GM18873 (cell line): ENCODE data around the gene NBAS.

ENCODE experiments used
- ATAC-seq: cut with Tn5 transposase; IDR thresholded peaks from one replicate; pipeline ENCODE4 v1.9.1; 2021; ENCODE audit warnings: mild to moderate bottlenecking, moderate library complexity, moderate number of reproducible peaks; ENCODE audit not compliant: unreplicated experiment, low FRiP score

Gene NBAS

DNA sequence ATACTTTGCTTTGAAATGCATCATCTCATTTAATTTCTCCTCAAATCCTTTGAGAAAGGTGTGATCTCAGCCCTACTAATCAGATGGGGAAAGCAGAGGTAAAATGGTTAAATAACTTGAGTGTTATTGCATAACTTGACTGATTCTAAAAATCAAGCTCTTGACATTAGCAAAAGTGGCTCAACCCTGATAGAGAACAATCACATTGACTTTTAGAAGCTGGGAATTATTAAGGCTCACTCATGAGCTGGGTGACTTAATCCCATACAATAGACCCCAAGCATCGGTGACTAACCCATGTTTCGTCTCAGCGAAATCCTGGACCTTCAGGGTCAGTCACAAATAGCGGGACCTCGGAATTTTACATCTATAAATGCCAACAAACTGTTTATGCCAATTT is 378.9 kb downstream of the NBAS start:
- no peak for ATAC-seq

DNA sequence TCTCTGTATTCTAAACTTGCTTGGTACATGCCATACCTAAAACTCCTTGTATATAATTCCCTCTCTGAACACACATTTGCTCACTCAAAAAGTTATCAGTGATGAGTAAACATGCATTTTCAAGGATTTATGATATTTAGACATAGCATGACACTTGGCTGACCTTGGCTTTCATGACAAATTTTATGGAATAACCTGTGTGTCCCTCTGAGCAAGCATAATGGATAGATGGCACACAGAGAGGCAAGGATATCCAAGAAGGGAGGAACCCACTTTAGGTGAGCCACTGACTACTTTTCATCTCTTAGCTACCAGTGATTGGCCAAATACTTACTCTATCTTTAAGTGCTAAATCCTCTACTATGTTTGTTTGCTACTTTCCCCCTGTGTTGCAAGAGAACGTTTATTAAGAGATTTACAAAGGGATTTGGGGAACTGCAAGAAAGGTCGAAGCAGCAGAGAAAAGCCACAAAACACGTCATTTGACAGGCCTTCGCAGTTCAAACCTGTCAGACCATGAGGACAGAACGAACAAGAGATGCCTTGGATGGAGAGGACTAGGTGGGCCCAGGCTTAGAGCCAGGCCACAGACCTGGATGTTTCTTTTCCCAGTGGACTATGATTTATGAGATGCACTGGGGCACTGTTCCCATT is 379.9 kb downstream of the NBAS start:
- ATAC-seq, result no peak

DNA sequence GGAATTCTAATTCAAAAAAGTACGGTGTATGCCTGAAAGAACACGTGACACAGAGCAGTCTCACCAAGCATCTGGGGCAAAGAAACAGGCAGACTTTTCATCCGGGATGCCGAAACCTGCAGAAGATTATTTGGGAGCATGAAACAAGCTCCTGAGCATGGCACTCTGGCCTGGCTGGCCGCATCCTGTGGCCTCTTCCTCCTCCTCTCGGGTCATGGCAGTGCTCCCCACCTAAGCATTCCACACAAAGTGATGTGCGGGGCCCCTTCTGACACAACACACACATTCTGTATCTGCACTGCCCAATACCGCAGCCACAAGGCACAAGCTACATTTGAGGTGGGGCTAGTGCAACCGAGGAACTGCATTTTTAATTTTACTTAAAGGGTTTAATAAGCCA is 380.8 kb downstream of the NBAS start:
- no peak for ATAC-seq

DNA sequence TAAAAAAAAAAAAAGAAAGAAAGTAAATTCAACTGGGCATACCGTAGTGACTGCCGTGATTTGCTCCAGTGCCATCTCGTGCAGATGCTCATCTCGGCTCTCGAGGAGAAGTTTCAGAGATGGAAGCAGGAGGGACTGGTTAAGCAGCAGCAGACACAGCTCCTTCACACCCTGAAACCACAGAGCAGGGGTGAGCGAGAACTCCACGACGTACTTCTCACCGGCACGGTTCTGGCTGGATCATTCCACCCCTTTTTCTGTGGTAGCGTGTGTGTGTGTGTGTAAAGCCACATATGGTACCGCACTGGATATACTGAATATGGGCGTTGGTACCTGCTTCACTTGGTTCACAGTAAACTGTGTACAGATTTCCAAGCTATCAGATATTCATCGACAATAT is 382.2 kb downstream of the NBAS start:
- no peak for ATAC-seq

DNA sequence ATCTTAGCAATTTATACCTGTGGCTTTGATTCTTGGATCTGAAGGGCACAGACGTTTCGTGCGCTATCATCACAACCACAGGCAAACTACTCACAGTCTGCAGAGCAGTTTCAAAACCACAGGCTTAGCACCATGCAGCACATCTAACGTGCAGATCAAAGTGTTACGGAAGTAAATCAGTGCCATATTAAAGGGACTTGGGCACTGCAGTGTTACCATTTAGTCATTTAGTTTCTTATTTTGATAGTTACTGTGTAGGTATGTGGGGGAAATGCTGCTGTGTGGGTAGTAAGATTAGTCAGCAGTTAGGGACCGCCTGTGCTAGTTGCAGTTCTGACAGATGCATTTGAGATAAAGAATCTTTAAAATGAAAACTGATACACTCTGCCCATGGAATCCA is 384.0 kb downstream of the NBAS start:
- ATAC-seq, result peak; percentile 99

DNA sequence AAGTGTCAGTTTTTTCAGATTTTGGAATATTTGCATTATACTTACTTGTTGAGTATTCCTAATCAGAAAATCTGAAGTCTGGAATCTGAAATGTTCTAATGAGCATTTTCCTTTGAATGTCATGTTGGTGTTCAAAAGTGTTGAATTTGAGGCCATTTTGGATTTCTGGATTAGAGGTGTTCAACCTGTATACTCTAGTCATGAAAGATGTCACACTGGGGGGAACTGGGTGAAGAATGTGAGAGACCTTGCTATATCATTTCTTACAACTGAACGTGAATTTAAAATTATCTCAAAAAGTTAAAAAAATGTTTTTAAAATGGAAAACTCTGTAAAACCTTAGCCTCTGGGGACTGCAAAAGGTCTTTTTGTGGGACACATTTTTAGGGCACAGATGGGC is 384.5 kb downstream of the NBAS start:
- no peak for ATAC-seq

DNA sequence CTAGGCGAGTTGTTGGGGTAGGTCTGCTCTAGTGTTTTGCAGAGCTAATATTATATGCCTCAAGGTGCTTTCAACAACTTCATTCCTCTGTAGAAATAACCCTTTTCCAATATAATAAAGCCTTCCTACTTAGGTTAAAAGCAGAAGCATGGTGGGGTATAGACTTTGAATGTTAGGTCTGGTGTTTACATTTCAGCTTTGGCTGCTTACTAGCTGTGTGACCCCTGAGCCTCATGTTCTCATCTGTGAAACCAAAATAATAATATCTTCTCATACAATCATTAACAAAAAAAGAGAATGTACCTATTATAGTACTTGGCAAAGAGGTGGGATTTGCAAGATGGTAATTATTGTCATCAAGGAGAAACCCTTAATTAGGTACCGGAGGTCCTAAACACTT is 386.6 kb downstream of the NBAS start:
- no peak for ATAC-seq

DNA sequence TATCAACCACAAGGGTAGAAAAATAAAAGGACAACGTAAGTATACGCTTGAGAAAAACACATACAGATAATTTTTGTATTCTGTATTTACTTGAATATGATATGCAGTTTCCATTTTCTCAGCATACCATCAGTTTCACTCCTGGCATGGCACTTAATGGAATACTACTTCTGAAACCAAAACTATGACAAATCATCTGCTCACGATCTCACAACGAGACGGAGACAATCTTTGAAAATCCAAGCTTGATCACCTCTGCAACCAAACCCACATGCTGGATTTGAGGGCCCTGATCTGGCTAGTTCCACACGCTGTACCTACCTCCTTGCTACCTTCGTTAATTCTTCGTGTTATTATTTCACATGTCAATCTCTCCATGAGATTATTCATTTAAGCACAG is 387.6 kb downstream of the NBAS start:
- ATAC-seq, result no peak

DNA sequence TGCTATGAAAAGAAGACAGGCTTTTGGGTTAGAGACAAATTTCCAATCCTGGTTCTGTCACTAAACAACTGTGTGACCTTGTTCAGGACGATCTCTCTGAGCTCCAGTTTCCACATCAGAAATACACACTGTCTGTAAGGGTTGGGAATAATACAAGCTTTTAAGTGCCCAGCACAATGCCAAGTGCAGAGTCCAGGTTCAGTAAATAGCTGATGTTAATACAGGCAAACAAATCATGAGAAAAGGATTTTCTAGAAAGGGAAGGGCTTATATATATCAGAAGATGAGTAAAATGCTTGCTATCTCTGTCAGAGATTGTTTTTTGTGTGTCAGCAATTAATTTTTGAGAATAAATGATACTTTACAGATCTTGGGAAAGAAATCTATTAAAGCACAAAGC is 388.3 kb downstream of the NBAS start:
- ATAC-seq, result no peak

DNA sequence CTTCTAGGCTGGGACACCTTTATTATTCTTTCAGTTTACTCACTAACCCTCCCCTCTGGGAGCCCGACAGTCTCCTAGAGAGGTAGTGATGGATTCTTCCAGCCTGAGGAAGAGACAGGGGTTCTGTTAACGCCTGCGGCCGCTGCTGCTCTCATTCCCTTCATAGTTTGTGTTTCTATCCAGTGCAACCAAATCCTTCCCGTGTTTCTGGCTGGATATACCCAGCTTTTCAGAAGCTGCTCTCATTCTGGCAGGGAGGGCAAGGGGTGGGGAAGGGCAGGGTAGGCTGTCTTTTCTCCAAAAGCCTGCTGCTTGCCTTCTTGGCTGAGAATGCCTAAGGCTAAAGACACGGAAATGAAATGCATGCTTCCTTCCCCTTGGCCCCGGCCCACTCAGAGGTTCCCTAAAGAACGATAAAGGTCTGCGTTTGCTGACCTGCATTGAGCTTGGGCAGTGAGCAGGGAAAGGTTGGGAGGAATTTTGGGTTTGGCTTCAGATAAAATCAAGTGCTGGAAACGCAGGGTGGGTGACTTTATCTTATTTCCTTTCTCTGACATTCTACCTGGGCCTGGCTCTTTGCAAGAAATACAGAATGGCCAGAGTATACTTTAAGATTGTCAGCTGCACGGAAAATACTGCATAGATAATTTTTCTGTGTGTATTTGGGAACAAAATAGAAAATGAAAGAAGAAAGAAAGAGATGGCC is 390.9 kb downstream of the NBAS start:
- ATAC-seq, result no peak

DNA sequence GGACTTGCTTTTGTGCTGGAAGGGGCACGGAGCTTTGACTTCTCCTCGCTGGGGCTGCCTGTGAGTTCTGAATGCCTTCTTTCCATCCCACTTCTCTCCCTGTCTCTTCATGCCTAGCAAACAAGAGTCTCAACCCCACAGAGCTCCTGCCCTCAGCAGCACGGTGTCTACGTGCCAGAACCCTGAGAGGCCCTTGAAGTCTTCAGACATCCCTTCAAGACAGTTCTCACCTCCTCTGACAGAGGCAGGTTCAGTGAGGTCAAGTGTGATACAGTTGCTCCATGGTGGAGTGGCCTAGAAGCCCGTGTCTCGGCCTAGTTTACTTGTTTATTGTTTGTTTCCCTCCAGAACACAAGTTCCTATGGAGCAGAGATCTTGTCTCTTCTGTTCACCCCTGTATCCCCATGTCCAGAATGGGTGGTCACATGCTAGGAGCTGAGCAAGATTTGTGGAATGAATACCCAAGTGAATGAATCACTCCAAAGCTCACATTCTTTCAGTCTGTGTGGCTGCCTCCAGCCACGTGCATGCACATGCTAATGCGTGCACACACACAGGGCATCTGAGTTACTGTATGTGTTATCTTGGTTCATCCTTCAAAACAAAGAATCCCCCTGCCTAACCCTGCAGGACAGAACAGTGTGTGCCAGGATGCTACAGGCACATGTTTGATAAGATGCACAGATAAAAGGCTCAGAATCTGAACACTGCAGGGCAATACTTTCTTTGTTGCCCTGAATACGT is 391.6 kb downstream of the NBAS start:
- no peak for ATAC-seq

DNA sequence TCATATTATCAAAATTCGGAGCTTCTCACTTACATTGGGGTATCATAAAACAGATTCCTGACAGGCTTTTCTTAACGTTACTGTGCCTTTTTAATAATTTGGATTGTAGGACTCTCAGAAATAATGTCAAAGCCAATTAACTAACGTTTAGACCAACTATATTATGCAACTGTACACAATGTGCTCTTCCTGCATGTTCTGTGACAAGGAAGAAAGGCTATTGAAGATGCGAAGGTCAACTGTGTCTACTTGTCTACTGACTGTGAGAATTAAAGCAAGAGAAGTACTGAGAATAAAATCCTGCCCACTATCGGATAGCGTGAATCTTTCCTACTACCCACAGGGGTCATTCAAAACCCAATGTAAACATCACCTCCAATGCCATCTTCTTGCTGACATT is 393.0 kb downstream of the NBAS start:
- no peak for ATAC-seq

DNA sequence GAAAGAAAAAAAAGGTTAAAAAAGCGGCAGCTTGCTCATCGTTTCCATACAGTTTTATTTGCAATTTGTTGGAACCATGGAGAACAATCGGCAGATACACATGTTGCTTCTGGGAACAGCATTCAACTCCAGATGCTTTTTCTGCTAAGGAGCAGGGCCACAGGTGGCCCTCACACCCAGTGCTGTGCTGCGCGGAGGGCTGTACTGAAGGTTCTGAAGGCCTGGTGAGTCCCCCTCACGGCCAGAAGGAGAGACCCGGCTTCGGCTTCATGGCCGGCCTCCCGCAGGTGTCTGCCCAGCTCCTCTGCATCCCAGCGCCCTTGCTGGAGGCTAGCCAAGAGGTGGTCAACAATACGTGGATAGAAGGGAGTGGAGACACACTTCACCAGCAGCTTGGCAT is 394.3 kb downstream of the NBAS start:
- no peak for ATAC-seq

DNA sequence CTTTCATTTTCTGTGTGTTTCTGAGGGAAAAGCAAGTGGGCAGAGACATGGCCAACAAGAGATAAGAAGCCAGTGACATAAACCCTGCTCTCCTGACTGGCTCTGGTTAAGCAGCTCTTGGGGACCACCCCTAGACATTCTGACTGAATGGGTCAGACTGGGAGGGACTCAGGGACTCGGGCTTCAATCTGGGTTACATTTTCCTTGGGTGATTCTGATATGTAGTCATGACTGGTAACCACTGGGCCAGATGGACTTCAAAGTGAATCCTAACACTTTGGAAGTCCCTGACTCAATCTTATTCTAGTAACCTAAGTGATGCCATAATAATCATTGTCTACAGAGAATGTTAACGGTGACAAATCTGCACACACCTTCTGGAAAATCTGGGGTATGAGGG is 397.8 kb downstream of the NBAS start:
- no peak for ATAC-seq

DNA sequence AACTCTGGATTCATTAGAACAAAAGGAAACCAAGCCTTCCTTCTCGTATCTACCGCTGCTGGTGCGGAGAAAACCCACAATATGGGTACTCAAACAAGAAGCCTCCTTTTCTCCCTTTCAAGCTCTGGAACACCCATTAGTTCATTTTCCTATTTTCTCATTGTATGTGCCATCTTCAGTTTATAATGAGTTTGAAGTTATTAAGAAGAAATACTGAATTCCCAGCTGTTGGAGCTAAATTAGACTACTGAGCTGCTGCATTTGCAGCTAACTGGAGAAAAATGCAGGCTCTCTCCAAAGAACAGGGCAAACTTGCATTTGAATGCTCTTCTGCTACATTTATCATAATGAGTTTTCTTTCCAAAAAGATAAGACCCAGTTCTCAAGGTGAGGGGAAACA is 398.5 kb downstream of the NBAS start:
- ATAC-seq, result no peak

DNA sequence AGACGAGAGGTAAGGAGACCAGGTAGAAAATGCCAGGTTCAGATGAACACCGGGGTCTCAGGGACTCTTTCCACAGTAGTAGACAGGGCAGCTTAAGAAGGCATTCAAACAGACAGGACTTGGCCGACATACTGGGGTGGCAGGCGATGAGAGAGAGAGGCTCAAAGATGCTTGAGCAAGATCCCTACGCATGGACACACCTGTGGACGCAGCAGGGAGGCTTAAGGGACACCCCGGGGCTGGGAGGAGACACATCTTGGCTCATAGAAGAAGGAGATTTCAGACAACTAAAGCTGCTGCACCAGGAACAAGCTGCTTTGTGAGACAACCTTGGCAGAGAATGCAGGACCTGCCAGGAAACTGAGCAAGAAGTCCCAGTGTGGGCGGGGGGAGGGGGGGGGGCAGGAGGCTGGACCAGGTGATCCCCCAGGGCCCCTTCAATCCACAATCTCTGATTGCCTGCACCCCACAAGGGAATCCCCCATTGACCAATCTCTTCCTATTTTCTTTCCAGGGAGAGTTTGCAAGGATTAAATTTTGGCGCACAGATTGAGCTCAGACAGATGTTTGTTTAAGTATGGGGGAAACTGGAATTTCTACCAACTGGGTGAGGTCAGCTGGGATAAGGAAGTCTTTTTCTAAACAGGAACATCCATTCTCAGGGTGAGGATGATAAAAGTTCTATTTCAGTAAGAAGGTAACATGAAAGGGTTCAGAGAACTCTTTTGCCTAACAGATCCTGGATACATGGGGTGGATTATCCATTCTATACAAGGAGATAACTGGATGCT is 400.7 kb downstream of the NBAS start:
- ATAC-seq, result no peak

DNA sequence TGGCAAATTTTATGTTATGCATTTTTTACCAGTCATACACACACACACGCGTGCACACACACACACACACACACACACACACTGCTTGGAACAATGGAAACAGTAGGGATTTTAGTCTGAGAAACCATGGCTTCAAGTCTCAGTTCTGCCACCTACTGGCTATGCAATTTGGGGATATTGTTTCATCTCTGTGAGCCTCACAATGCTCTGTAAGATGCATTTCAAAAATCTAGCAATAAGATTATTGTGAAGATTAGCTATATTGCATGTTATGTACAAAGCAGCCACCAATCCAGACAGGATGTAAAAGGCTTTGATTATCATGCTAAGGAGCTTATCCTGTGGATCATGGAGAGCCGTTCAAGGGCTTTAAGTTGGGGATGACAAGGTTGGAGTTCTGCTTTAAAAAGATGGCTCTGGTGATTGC is 401.4 kb downstream of the NBAS start:
- no peak for ATAC-seq

DNA sequence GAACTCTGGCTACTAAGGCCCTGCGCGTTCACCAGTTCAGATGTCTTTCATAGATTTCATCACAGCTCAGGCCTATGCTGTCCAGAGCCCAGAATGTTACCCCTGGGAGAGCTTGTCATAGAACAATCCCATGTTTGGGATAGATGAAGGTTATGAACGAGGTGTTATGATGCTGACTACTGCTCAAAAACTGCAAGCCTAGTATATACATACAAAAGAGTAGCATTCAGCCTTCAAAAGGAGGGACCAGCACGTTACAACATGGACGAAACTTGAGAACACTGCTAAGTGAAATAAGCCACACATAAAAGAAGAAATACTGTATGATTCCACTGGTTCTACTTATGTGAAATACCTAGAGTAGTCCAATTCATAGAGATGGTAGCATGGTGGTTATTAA is 401.9 kb downstream of the NBAS start:
- no peak for ATAC-seq

DNA sequence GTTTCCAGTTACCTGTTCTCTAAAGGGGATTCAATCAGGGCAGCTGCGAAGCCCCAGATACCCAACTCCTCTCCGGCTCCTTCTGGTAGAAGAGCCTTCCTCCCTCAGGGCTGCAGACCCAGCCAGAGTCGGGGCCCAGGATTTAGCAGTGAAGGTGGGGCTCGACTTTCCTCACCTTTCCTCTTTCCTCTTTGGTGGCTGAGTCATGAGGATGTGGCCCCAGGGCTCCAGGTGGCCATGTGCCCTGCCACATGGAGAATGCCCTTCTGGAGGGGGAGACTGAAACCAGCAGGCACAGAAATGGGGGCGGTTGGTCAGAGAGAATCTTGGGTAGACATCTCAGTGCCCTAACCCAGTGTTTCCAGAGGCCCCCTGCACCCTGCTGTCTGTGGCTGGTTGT is 402.6 kb downstream of the NBAS start:
- no peak for ATAC-seq

DNA sequence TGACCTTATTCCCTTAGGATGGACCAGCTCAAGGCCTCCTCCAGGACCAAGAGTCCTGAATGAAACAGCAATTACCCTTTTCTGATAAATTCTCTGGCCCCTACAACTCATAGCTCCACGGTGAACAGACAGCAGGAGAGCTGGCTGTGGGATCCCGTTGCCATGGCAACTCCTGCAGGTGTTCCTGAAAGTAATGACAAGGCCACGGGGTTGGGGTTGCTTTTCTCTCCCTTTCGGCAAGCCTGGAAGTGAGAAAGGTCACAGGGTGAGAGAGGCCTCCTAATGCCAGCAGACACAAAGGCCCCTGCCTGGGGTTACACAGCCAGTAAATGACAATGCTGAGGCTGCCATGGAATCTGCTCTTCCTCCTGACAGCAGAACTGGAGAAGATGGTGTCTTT is 403.0 kb downstream of the NBAS start:
- no peak for ATAC-seq

DNA sequence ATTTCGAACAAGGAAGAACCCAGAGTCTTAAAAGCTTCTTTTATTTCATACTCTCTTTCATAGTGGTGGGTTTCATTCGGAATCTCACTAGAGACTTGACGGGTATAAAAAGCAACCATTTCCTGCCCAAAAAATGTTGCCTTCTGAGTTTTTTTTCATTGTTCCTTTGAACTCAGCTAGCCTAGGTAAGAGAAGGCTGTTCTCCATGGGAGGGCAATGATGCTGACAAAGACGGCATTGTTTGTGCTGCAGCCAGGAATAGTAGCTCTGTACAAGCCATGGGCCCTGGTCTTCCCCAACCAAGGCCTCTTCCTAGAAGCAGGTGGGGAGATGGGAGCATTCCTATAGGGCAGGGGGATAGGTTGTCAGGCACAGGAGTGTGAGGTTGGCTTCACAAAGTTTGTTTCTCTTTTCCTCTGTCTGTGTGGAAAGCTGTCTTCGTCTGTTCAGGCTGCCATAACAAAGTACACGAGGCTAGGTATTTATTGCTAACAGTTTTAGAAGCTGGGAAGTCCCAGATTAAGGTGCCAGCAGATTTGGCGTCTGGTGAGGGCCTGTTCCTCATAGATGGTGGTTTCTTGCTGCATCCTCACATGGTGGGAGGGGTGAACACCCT is 405.1 kb downstream of the NBAS start:
- ATAC-seq, result no peak
